ENCODE results near the gene SSMEM1.

- TF ChIP-seq CTCF (IDR thresholded peaks at IDR 0.05) (no peak), POLR2A (IDR thresholded peaks at IDR 0.05) (no peak), POLR2AphosphoS5 (IDR thresholded peaks at IDR 0.05) (no peak), EP300 (IDR thresholded peaks at IDR 0.05) (no peak)
Observed at GRCh38 chr7:130231792-130232191, 24.1 kb downstream of the SSMEM1 start.
